Body of pancreas (tissue), 4 donors: Measurements from ENCODE around the gene LIN37. TPM values are rescaled to one million over a fixed set of nuclear protein-coding genes. Genes with fewer than 3 reads are reported as not detected.
"Not testable (repeated sequence)": the region's sequence is repeated elsewhere in the genome, so short reads cannot be mapped to it uniquely, and the experiment has no call there.

ENCODE experiments used
- ATAC-seq: fragments of 150-250 bp; one replicate; pipeline ENCODE4 v1.9.1; 2016
- DNase-seq, 4 donors: peaks; one replicate each; pipeline ENCODE4 v3.0.0-alpha.2; 2019
- H3K27ac ChIP-seq, 4 donors: fragments of 200-600 bp; sonication (generic); 1 replicate in 3 of 4; 2 replicates in 1 of 4; pipeline versions ENCODE4 v1.5.1 to v1.6.1; 2016 to 2019; ENCODE audit warnings: mild to moderate bottlenecking in 1 of 4, mixed read lengths in 1 of 4, moderate library complexity in 1 of 4
- H3K27me3 ChIP-seq, 2 donors: fragments of 200-600 bp; sonication (generic); one replicate each; pipeline ENCODE4 v1.6.0; 2016; ENCODE audit warnings: mild to moderate bottlenecking in 1 of 2
- H3K36me3 ChIP-seq, 2 donors: fragments of 200-600 bp; sonication (generic); replicated peaks in 1 of 2; 2 replicates each; pipeline ENCODE4 v1.5.1; 2016; ENCODE audit warnings: low read depth in 2 of 2; ENCODE audit not compliant: insufficient read depth in 1 of 2
- H3K4me1 ChIP-seq: fragments of 200-600 bp; sonication (generic); one replicate; pipeline ENCODE4 v1.6.0; 2016
- H3K4me3 ChIP-seq, 2 donors: fragments of 200-600 bp; sonication (generic); 1 replicate in 1 of 2; 2 replicates in 1 of 2; pipeline ENCODE4 v1.5.1; 2016 to 2019
- H3K9me3 ChIP-seq, 3 donors: fragments of 200-600 bp; sonication (generic); 1 replicate in 2 of 3; 2 replicates in 1 of 3; pipeline ENCODE4 v1.5.1; 2016
- CTCF ChIP-seq, 7 experiments: fragments of 450-650 bp in 4 of 7; fragments of 200-600 bp in 3 of 7; sonication (generic) in 3 of 7; IDR thresholded peaks; one replicate each; pipeline ENCODE4 v1.5.1; 2016 to 2019; ENCODE audit warnings: antibody characterized with exemption in 7 of 7
- POLR2A ChIP-seq, 3 donors: fragments of 450-650 bp; IDR thresholded peaks; one replicate each; pipeline ENCODE4 v1.6.1; 2016; ENCODE audit warnings: antibody characterized with exemption in 3 of 3, mild to moderate bottlenecking in 2 of 3
- WGBS, 2 donors: methylation state at CpG; one replicate each; pipeline ENCODE4 v1.1.5; 2017; 5-methylcytosine and 5-hydroxymethylcytosine counted together
- intact Hi-C: fragments of 100-400 bp; cut with DNase I; formaldehyde crosslinking; loops from one replicate; pipeline ENCODE4 v1.15.1; 2023
- total RNA-seq, 2 donors: library from RNA; depleted of rRNA; stranded (reverse); fragments of >200 nt; gene quantifications; one replicate each; pipeline ENCODE4 v1.1.0, GENCODE V29; 2016

The LIN37 gene
- total RNA-seq, 2 donors from 2014 or later: 6.7 to 7.6 TPM

DNA sequence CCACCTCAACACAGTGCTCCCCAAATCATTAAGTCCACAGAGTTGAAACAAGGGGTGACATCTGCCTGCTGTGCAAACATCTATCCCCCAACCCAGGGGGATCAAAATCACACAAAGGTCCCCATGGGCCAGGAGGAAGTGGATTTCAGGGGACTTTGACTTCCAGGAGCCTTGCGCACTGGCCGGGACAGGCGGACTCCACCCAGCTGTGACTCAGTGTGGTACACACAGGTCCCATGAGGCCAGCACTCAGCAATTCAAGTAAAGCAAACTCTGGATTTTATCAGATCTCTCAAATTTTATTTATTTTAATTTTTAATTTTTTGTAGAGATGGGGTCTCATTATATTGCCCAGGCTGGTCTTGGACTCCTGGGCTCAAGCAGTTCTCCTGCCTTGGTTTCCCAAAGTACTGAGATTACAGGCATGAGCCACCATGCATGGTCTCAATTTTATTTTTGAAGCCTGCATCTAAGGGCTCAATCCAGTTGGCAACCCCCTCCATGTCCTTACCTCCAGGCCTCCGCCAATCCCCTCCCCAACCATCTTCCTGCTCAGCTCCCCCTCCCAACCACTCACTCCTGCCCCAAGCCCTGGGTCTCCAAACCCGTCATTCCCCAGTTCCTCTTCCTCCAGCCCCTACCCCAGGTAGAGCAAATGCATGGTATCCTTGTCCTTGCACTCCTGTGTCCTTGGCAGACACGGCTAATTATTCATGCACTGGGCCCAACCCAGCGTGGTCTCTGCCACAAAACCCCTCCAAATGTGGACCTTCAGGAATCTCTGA is 45.2 kb downstream of the LIN37 start:
- intact Hi-C loops: no loop called here
- no peak overlapping the region for H3K27ac ChIP-seq
- no peaks in the 10 kb centered on the region for H3K9me3 ChIP-seq
- no peak overlapping the region for H3K4me3 ChIP-seq
- peaks cover 20% of the 10 kb centered on the region for H3K4me1 ChIP-seq
- WGBS, 2 donors: 82 to 86% methylated on average over 7 of the region's 7 CpGs
- DNase-seq (no peak), ATAC-seq (no peak)
- no peaks in the 10 kb centered on the region for H3K27me3 ChIP-seq
- no peak for TF ChIP-seq CTCF (IDR thresholded peaks at IDR 0.05)
- TF ChIP-seq POLR2A (IDR thresholded peaks at IDR 0.05): no peak
- no peaks in the 10 kb centered on the region for H3K36me3 ChIP-seq

GRCh38 chr19:35795564-35795963 is 47.2 kb downstream of the LIN37 start:
- H3K36me3 ChIP-seq, DNase-seq, H3K9me3 ChIP-seq, H3K27ac ChIP-seq, intact Hi-C loops, H3K27me3 ChIP-seq, H3K4me3 ChIP-seq, ATAC-seq: not testable (repeated sequence)
- WGBS, 2 donors: 70 to 100% methylated on average over 1 of the region's 1 CpG
- H3K4me1 ChIP-seq: peaks cover 20% of the 10 kb centered on the region

- Histone ChIP-seq H3K27ac (no peak overlapping the region), H3K4me1 (peaks cover 7% of the 10 kb centered on the region), H3K9me3 (no peaks in the 10 kb centered on the region), H3K27me3 (no peaks in the 10 kb centered on the region), H3K4me3 (no peak overlapping the region), H3K36me3 (no peaks in the 10 kb centered on the region)
- 30 to 43% methylated on average over 33 to 39 of the region's 39 CpGs for WGBS, 2 donors
- TF ChIP-seq CTCF (IDR thresholded peaks at IDR 0.05) (no peak), POLR2A (IDR thresholded peaks at IDR 0.05) (no peak)
- intact Hi-C loops: no loop called here
- ATAC-seq: no peak
- no peak for DNase-seq
Observed at GRCh38 chr19:35796645-35797542, 48.5 kb downstream of the LIN37 start.

GRCh38 chr19:35797663-35798062 is 49.3 kb downstream of the LIN37 start:
- Histone ChIP-seq H3K27me3 (no peaks in the 10 kb centered on the region), H3K27ac (no peak overlapping the region), H3K36me3 (no peaks in the 10 kb centered on the region), H3K4me1 (no peaks in the 10 kb centered on the region), H3K9me3 (no peaks in the 10 kb centered on the region), H3K4me3 (no peak overlapping the region)
- ATAC-seq: peak; percentile 6
- WGBS, 2 donors: 19 to 30% methylated on average over 8 to 15 of the region's 15 CpGs
- no peak for TF ChIP-seq POLR2A (IDR thresholded peaks at IDR 0.05)
- TF ChIP-seq CTCF (IDR thresholded peaks at IDR 0.05): no peak
- intact Hi-C loops: no loop called here
- peak in 1 of 4 donors; percentile 44 for DNase-seq

- intact Hi-C loops: no loop called here
- ATAC-seq (no peak), DNase-seq (no peak)
- no peak for TF ChIP-seq POLR2A (IDR thresholded peaks at IDR 0.05)
- no peak for TF ChIP-seq CTCF (IDR thresholded peaks at IDR 0.05)
- no peak overlapping the region for H3K27ac ChIP-seq
- no peaks in the 10 kb centered on the region for H3K9me3 ChIP-seq
- no peak overlapping the region for H3K4me3 ChIP-seq
- WGBS, 2 donors: 65 to 75% methylated on average over 3 of the region's 3 CpGs
- H3K4me1 ChIP-seq: no peaks in the 10 kb centered on the region
- H3K27me3 ChIP-seq: no peaks in the 10 kb centered on the region
- no peaks in the 10 kb centered on the region for H3K36me3 ChIP-seq
Observed at GRCh38 chr19:35801828-35802227, 53.5 kb downstream of the LIN37 start.
